NB4 (cell line): ENCODE measurements around the gene ACACA.

Source experiments
- DNase-seq: peaks from one replicate; pipeline ENCODE4 v3.0.0; 2010; ENCODE audit warnings: low read depth
- H3K4me3 ChIP-seq: one replicate; pipeline ENCODE4 v1.5.1; 2011; ENCODE audit warnings: mild to moderate bottlenecking, low read depth, low read length, moderate library complexity
- MYC ChIP-seq: IDR thresholded peaks from 2 replicates; pipeline ENCODE4 v1.6.1; 2011; ENCODE audit warnings: low read depth, low read length
- POLR2A ChIP-seq: IDR thresholded peaks from 2 replicates; pipeline ENCODE4 v1.6.1; 2011; ENCODE audit warnings: mild to moderate bottlenecking; ENCODE audit not compliant: insufficient read length; ENCODE audit errors: extremely low read depth
- TF ChIP-seq, protein P1 (sequence below): IDR thresholded peaks from 2 replicates; pipeline ENCODE4 v1.6.1; 2011; ENCODE audit warnings: low read depth, low read length
- TF ChIP-seq, protein P2 (sequence below): IDR thresholded peaks from one replicate; pipeline ENCODE4 v1.5.1; 2012; ENCODE audit warnings: low read depth, low read length

The ACACA gene

DNA sequence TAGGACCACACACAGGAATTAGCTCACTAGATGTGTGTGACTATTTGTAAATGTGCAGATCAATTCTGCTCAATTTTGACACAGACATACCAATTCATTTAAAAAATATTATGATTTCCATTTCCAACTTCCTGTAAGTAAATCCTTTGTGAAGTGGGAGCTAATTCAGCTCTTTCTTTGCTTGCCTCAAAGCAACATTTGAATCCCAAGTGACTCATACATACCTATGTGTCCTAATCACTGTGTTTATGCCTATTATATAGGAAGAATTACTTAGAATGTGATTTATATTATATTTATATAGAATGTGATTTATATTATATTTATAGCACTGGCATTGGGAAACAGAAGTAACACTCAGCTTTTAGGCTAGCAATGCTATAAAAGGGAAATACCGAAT is 226.7 kb downstream of the ACACA start:
- H3K4me3 ChIP-seq, result no peak overlapping the region
- TF ChIP-seq POLR2A (no peak), MYC (no peak)
- TF ChIP-seq, protein P1, sequence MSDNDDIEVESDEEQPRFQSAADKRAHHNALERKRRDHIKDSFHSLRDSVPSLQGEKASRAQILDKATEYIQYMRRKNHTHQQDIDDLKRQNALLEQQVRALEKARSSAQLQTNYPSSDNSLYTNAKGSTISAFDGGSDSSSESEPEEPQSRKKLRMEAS, result no peak
- TF ChIP-seq, protein P2, sequence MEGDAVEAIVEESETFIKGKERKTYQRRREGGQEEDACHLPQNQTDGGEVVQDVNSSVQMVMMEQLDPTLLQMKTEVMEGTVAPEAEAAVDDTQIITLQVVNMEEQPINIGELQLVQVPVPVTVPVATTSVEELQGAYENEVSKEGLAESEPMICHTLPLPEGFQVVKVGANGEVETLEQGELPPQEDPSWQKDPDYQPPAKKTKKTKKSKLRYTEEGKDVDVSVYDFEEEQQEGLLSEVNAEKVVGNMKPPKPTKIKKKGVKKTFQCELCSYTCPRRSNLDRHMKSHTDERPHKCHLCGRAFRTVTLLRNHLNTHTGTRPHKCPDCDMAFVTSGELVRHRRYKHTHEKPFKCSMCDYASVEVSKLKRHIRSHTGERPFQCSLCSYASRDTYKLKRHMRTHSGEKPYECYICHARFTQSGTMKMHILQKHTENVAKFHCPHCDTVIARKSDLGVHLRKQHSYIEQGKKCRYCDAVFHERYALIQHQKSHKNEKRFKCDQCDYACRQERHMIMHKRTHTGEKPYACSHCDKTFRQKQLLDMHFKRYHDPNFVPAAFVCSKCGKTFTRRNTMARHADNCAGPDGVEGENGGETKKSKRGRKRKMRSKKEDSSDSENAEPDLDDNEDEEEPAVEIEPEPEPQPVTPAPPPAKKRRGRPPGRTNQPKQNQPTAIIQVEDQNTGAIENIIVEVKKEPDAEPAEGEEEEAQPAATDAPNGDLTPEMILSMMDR, result no peak
- DNase-seq, result no peak

DNA sequence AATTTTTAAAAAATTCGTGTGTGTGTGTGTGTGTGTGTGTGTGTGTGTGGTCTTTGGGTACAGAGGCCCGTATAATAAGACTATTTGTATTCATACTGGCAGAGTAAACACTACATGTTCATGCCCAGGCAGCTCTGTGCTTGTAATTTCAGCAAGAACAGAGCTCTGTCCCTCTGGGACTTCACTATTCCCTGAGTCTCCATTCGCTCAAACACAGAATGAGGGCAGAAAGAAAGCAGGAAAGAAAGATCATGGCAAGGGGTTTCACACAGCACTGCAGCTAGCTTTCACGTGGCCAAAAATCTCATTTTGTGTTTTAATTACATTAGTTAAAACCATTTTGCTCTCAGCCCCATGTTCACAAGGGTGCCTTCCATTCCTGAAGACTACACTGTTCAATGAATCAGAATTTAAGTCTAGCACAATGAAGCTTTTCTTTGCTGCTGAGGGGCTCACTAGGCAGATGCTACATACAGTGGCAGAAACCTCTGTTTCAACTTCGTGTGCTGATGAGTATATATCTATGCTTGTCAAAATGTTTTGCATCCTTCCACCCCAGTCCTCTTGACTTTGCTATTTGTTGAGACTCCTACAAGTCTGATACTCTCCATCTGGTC is 229.3 kb downstream of the ACACA start:
- no peak overlapping the region for H3K4me3 ChIP-seq
- TF ChIP-seq MYC (no peak), POLR2A (no peak)
- TF ChIP-seq, protein P2, result no peak
- TF ChIP-seq, protein P1, result no peak
- no peak for DNase-seq

DNA sequence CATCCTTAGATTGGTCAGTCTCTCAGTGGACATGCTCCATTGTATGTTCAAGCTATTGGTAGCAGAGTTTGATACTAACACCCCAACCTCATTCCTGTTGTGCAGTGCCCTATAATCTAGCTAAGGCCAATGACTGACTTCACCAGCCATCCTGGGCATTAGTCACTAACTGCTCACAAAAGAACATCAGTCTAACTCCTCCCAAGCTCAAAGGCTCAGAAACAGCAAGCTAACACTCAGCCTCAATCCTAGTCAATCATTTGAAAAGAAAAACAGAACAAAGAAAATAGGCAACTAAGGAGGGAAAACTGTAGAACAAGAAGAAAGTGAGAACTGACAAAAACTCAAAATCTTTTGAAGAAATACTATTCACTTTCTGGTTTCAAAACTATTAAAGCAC is 229.9 kb downstream of the ACACA start:
- H3K4me3 ChIP-seq, result no peak overlapping the region
- DNase-seq, result no peak
- TF ChIP-seq POLR2A, result no peak
- TF ChIP-seq, protein P2, result no peak
- TF ChIP-seq, protein P1, result no peak
- no peak for TF ChIP-seq MYC

DNA sequence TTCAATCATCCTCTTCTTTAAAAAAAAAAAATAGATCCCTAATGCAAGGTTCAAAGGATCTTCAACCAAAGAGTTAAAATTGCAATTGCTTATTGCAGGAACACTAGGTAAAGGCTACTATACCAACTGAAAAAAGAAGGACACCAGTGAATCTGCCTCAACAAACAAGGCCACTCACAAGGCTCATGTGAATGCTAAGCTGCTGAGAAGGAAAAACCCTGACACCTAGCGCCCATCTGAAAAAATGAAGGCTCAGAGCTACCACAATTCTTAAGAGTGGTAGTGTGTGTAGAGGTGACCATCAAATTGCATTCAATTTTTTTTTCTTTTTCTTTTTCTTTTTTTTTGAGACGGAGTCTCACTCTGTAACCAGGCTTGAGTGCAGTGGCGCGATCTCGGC is 232.4 kb downstream of the ACACA start:
- TF ChIP-seq, protein P1, result no peak
- TF ChIP-seq MYC, result no peak
- TF ChIP-seq, protein P2, result no peak
- no peak overlapping the region for H3K4me3 ChIP-seq
- no peak for DNase-seq

DNA sequence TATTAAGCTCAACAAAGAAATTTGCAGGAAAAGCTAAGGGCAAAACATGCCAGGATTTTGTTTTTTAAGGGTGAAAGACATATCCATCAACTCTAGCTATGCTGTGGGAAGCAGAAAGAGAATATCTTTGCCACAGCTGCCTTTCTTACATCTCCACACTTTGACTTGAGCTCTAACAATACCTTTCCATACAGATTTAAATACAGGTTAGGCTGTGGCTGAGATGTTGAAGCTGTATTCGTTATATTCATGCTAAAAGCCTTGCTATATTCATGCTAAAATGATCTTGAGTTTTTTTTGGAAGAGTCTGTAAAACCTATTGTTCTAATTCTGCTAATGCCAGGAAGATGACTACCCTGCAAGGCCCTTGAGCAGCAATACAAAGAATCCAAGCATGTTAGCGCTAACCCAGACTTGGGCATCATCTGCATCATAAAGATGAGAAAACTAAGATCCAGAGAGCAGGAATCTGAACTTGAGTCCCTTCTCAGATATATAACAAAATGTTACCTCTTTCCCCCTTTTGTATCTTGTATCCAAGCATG is 235.7 kb downstream of the ACACA start:
- DNase-seq, result no peak
- TF ChIP-seq, protein P2, result no peak
- no peak for TF ChIP-seq MYC
- no peak for TF ChIP-seq POLR2A
- TF ChIP-seq, protein P1, result no peak
- no peak overlapping the region for H3K4me3 ChIP-seq
